Right atrium auricular region (tissue), 2 donors: Measurements from ENCODE around the gene TAOK2. TPM values are rescaled to one million over a fixed set of nuclear protein-coding genes. Genes with fewer than 3 reads are reported as not detected.

Source experiments
- DNase-seq: peaks from one replicate; pipeline ENCODE4 v3.0.0-alpha.2; 2019; ENCODE audit warnings: low spot score
- H3K27ac ChIP-seq, 2 donors: fragments of 200-600 bp; sonication (generic); 1 replicate in 1 of 2; 2 replicates in 1 of 2; pipeline ENCODE4 v1.5.1; 2016 to 2019
- H3K27me3 ChIP-seq, 2 donors: fragments of 200-600 bp; sonication (generic); one replicate each; pipeline versions ENCODE4 v1.5.1 to v1.6.0; 2017 to 2019
- H3K36me3 ChIP-seq: fragments of 200-600 bp; sonication (generic); one replicate; pipeline ENCODE4 v1.5.1; 2016
- H3K4me1 ChIP-seq, 2 donors: fragments of 200-600 bp; sonication (generic); one replicate each; pipeline versions ENCODE4 v1.5.1 to v1.6.0; 2017 to 2019
- H3K4me3 ChIP-seq, 2 donors: fragments of 200-600 bp; sonication (generic); 1 replicate in 1 of 2; 2 replicates in 1 of 2; pipeline ENCODE4 v1.5.1; 2017 to 2019; ENCODE audit warnings: mild to moderate bottlenecking in 1 of 2, moderate library complexity in 1 of 2
- H3K9me3 ChIP-seq, 2 donors: fragments of 200-600 bp; sonication (generic); one replicate each; pipeline ENCODE4 v1.5.1; 2019
- CTCF ChIP-seq, 2 donors: fragments of 200-600 bp; sonication (generic); IDR thresholded peaks; one replicate each; pipeline ENCODE4 v1.5.1; 2019; ENCODE audit warnings: antibody characterized with exemption in 2 of 2
- total RNA-seq, 2 donors: library from RNA; depleted of rRNA; stranded (reverse); fragments of >200 nt; gene quantifications; one replicate each; pipeline ENCODE4 v1.1.0, GENCODE V29; 2016

TAOK2 gene
- total RNA-seq, 2 donors from 2014 or later = 29.1 to 36.7 TPM

- TF ChIP-seq CTCF (IDR thresholded peaks at IDR 0.05) = no peak
- no peak for DNase-seq
Observed at GRCh38 chr16:29987371-29988085, 13.9 kb downstream of the TAOK2 start.

GRCh38 chr16:29988346-29989075, 14.8 kb downstream of the TAOK2 start:
- no peak for TF ChIP-seq CTCF (IDR thresholded peaks at IDR 0.05)
- Histone ChIP-seq H3K27ac (no peak overlapping the region), H3K4me1 (peaks cover 0 to 3% of the 10 kb centered on the region in 2 donors), H3K4me3 (no peak overlapping the region), H3K27me3 (no peaks in the 10 kb centered on the region), H3K36me3 (peaks cover 92% of the 10 kb centered on the region), H3K9me3 (no peaks in the 10 kb centered on the region)
- no peak for DNase-seq

More at GRCh38 chr16:29987371-29988085, 13.9 kb downstream of the TAOK2 start:
- Histone ChIP-seq H3K36me3 (peaks cover 92% of the 10 kb centered on the region), H3K27me3 (no peaks in the 10 kb centered on the region), H3K4me3 (no peak overlapping the region), H3K4me1 (peaks cover 0 to 3% of the 10 kb centered on the region in 2 donors), H3K27ac (no peak overlapping the region), H3K9me3 (no peaks in the 10 kb centered on the region)

- Histone ChIP-seq H3K36me3 (peaks cover 86% of the 10 kb centered on the region), H3K27me3 (no peaks in the 10 kb centered on the region), H3K27ac (no peak overlapping the region), H3K4me1 (peaks cover 0 to 8% of the 10 kb centered on the region in 2 donors), H3K4me3 (no peak overlapping the region), H3K9me3 (no peaks in the 10 kb centered on the region)
- DNase-seq = no peak
- no peak for TF ChIP-seq CTCF (IDR thresholded peaks at IDR 0.05)
Observed at GRCh38 chr16:29989111-29989858, 15.6 kb downstream of the TAOK2 start.

GRCh38 chr16:29990034-29990433, 16.4 kb downstream of the TAOK2 start:
- Histone ChIP-seq H3K4me3 (no peak overlapping the region), H3K27ac (no peak overlapping the region), H3K36me3 (peaks cover 79% of the 10 kb centered on the region), H3K9me3 (no peaks in the 10 kb centered on the region), H3K27me3 (no peaks in the 10 kb centered on the region), H3K4me1 (peaks cover 0 to 16% of the 10 kb centered on the region in 2 donors)
- DNase-seq = no peak
- no peak for TF ChIP-seq CTCF (IDR thresholded peaks at IDR 0.05)

- H3K27me3 ChIP-seq = no peaks in the 10 kb centered on the region
- H3K9me3 ChIP-seq = no peaks in the 10 kb centered on the region
- H3K36me3 ChIP-seq = peaks cover 69% of the 10 kb centered on the region
- no peak overlapping the region for H3K27ac ChIP-seq
- no peak for DNase-seq
- H3K4me1 ChIP-seq = peaks cover 0 to 16% of the 10 kb centered on the region in 2 donors
- no peak for TF ChIP-seq CTCF (IDR thresholded peaks at IDR 0.05)
- no peak overlapping the region for H3K4me3 ChIP-seq
Observed at GRCh38 chr16:29990883-29991570, 17.4 kb downstream of the TAOK2 start.
